Measurements from ENCODE around the gene ECHDC3.
"Not testable (repeated sequence)": the region's sequence is repeated elsewhere in the genome, so short reads cannot be mapped to it uniquely, and the experiment has no call there.

DNA sequence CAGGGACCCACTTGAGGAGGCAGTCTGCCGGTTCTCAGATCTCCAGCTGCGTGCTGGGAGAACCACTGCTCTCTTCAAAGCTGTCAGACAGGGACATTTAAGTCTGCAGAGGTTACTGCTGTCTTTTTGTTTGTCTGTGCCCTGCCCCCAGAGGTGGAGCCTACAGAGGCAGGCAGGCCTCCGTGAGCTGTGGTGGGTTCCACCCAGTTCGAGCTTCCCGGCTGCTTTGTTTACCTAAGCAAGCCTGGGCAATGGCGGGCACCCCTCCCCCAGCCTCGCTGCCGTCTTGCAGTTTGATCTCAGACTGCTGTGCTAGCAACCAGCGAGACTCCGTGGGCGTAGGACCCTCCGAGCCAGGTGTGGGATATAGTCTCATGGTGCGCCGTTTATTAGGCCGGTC lies 5.4 kb upstream of the ECHDC3 start:
- TF ChIP-seq FOSL2 (IDR thresholded peaks at IDR 0.05); FOSL2 (CRISPR knock-in tag; IDR thresholded peaks at IDR 0.05); SREBF2 (IDR thresholded peaks at IDR 0.05): not testable (repeated sequence)
